K562 (cell line): Measurements from ENCODE around the gene SRRT. TPM values are rescaled to one million over a fixed set of nuclear protein-coding genes. Genes with fewer than 3 reads are reported as not detected.
A peak's percentile ranks its signal among the peaks of the same experiment; 100 is the strongest.

Experiments used
- ARHGAP35 ChIP-seq: fragments of 450-650 bp; IDR thresholded peaks from 2 replicates; pipeline ENCODE4 v1.6.1; 2018; ENCODE audit not compliant: partially characterized antibody
- ARNT ChIP-seq, 2 experiments: fragments of 450-650 bp; IDR thresholded peaks; 2 replicates each; pipeline ENCODE4 v1.6.1; 2016; ENCODE audit warnings: mild to moderate bottlenecking in 1 of 2
- BCOR ChIP-seq: fragments of 450-650 bp; IDR thresholded peaks from 2 replicates; pipeline ENCODE4 v1.6.1; 2016
- CBX1 ChIP-seq: sonication (generic); IDR thresholded peaks from 2 replicates; pipeline ENCODE4 v1.6.1; 2016; ENCODE audit warnings: antibody characterized with exemption, low read depth, mild to moderate bottlenecking
- CREB5 ChIP-seq: fragments of 250-450 bp; sonication (Bioruptor Pico); IDR thresholded peaks from 2 replicates; pipeline ENCODE4 v1.5.0; 2020; ENCODE audit warnings: mild to moderate bottlenecking
- FOXJ2 ChIP-seq: fragments of 200-800 bp; sonication (Bioruptor generic); IDR thresholded peaks from 2 replicates; pipeline ENCODE4 v1.6.1; 2016; ENCODE audit warnings: missing genetic modification characterization, missing compliant biosample characterization
- FOXK2 ChIP-seq, 2 experiments: fragments of 450-650 bp; IDR thresholded peaks in 1 of 2; conservative IDR thresholded peaks in 1 of 2; 2 replicates each; pipeline ENCODE4 v1.6.1; 2016; ENCODE audit warnings: low read depth in 2 of 2, mild to moderate bottlenecking in 1 of 2
- HNRNPH1 ChIP-seq: fragments of 200-400 bp; formaldehyde crosslinking; optimal IDR thresholded peaks from 2 replicates; pipeline ENCODE3; 2017; ENCODE audit warnings: low read depth, mild to moderate bottlenecking, low read length, moderate library complexity
- HNRNPLL ChIP-seq: fragments of 200-400 bp; formaldehyde crosslinking; IDR thresholded peaks from 2 replicates; pipeline ENCODE4 v1.6.1; 2017; ENCODE audit warnings: low read length, low read depth, mild to moderate bottlenecking; ENCODE audit not compliant: poor library complexity, severe bottlenecking
- JUNB ChIP-seq: fragments of 450-650 bp; formaldehyde crosslinking; conservative IDR thresholded peaks from 2 replicates; pipeline ENCODE4 v1.4.0; 2020; ENCODE audit warnings: mild to moderate bottlenecking
- NR2C1 ChIP-seq, 2 experiments: fragments of 450-650 bp; IDR thresholded peaks; 2 replicates each; pipeline ENCODE4 v1.6.1; 2017; ENCODE audit warnings: mild to moderate bottlenecking in 2 of 2, antibody characterized with exemption in 1 of 2, inconsistent platforms in 1 of 2, missing compliant biosample characterization in 1 of 2, missing genetic modification characterization in 1 of 2
- NR2C2 ChIP-seq, 2 experiments: fragments of 200-800 bp in 1 of 2; sonication (Bioruptor generic) in 1 of 2; sonication (generic) in 1 of 2; formaldehyde crosslinking in 1 of 2; IDR thresholded peaks; 2 replicates each; pipeline versions ENCODE4 v1.6.1 to v1.8.0; 2016 to 2022; ENCODE audit warnings: mild to moderate bottlenecking in 1 of 2, missing compliant biosample characterization in 1 of 2, missing genetic modification characterization in 1 of 2, missing genetic modification reagents in 1 of 2
- NR2F6 ChIP-seq: fragments of 450-650 bp; formaldehyde crosslinking; IDR thresholded peaks from 2 replicates; pipeline ENCODE4 v1.4.0; 2020; ENCODE audit warnings: mild to moderate bottlenecking
- PBX2 ChIP-seq, 2 experiments: IDR thresholded peaks in 1 of 2; conservative IDR thresholded peaks in 1 of 2; 2 replicates each; pipeline ENCODE4 v1.6.1; 2016; ENCODE audit warnings: low read depth in 2 of 2, mild to moderate bottlenecking in 1 of 2, missing compliant biosample characterization in 1 of 2, missing genetic modification characterization in 1 of 2, moderate library complexity in 1 of 2
- PKNOX1 ChIP-seq: fragments of 450-650 bp; IDR thresholded peaks from 2 replicates; pipeline ENCODE4 v1.6.1; 2016
- SAFB2 ChIP-seq: fragments of 200-400 bp; formaldehyde crosslinking; IDR thresholded peaks from 2 replicates; pipeline ENCODE4 v1.6.1; 2018; ENCODE audit warnings: borderline replicate concordance, low read length, low read depth, moderate library complexity; ENCODE audit not compliant: severe bottlenecking
- SMAD4 ChIP-seq: fragments of 250-450 bp; sonication (Bioruptor Pico); conservative IDR thresholded peaks from 2 replicates; pipeline ENCODE4 v1.8.0; 2021; ENCODE audit warnings: inconsistent platforms, mild to moderate bottlenecking, moderate library complexity
- THRB ChIP-seq: fragments of 450-650 bp; formaldehyde crosslinking; conservative IDR thresholded peaks from 2 replicates; pipeline ENCODE4 v1.4.0; 2022; ENCODE audit warnings: mild to moderate bottlenecking, missing genetic modification characterization
- ZBTB17 ChIP-seq: fragments of 450-650 bp; formaldehyde crosslinking; IDR thresholded peaks from 2 replicates; pipeline ENCODE4 v1.4.0; 2020; ENCODE audit warnings: mild to moderate bottlenecking
- ZNF175 ChIP-seq: fragments of 200-800 bp; sonication (Bioruptor generic); IDR thresholded peaks from 2 replicates; pipeline ENCODE4 v1.6.1; 2016; ENCODE audit warnings: low read depth, mild to moderate bottlenecking, missing genetic modification characterization, missing compliant biosample characterization
- ZNF717 ChIP-seq: fragments of 250-450 bp; sonication (Bioruptor Pico); IDR thresholded peaks from 2 replicates; pipeline ENCODE4 v1.5.0; 2021
- polyA plus RNA-seq, 8 experiments: library from polyadenylated mRNA; depleted of rRNA in 4 of 8; stranded (reverse) in 5 of 8; unstranded in 3 of 8; fragments of >200 nt; fragmentation: Nextera tagmentation in 2 of 8; fragmentation: Illumina TruSeq in 1 of 8; extraction: Ambion mirVana in 2 of 8; extraction: Trizol in 1 of 8; gene quantifications; 2 replicates each; pipeline versions ENCODE4 v1.2.1 to v1.2.3, GENCODE V29; 2011 to 2014; ENCODE audit warnings: inconsistent platforms in 1 of 8, missing spikeins in 1 of 8
- total RNA-seq, 7 experiments: library from RNA; depleted of rRNA in 6 of 7; stranded (reverse); fragments of >200 nt in 6 of 7; fragmentation: Illumina TruSeq in 2 of 7; extraction: Trizol in 2 of 7; gene quantifications; 2 replicates each; pipeline versions ENCODE4 v1.2.1 to v1.2.3, GENCODE V29; 2011 to 2021; ENCODE audit warnings: low replicate concordance in 1 of 7

The SRRT gene
- total and polyA plus RNA-seq, 9 of the 15 experiments (the other 6 are each of a cell fraction or from before 2014, with no cell fraction given), result 10.3 to 263 (median 84.4) TPM

GRCh38 chr7:100840470-100841100 is 34.3 kb upstream of the SRRT start (continued):
- no peak for TF ChIP-seq PBX2 (CRISPR knock-in tag; IDR thresholded peaks at IDR 0.05; ENCODE audit: low read depth)
- no peak for TF ChIP-seq PBX2 (tag; conservative IDR thresholded peaks at IDR 0.05; ENCODE audit: low read depth)
- TF ChIP-seq JUNB (CRISPR knock-in tag), result no peak
- TF ChIP-seq ZNF175 (CRISPR knock-in tag), result no peak
- TF ChIP-seq HNRNPH1, result no peak
- TF ChIP-seq NR2F6 (CRISPR knock-in tag), result no peak
- TF ChIP-seq ZNF717 (CRISPR knock-in tag), result no peak
- TF ChIP-seq BCOR, result peak; percentile 81
- no peak for TF ChIP-seq HNRNPLL
- TF ChIP-seq PKNOX1, result peak; percentile 37; the same call in 1 of the 2 replicates
- TF ChIP-seq THRB (CRISPR knock-in tag), result peak; percentile 91
- no peak for TF ChIP-seq SAFB2
- 0 out of 2 replicates have a peak, but pooled peaks have one; percentile 15 for TF ChIP-seq NR2C1 (IDR thresholded peaks at IDR 0.05)
- no peak for TF ChIP-seq NR2C1 (tag; IDR thresholded peaks at IDR 0.05)
- TF ChIP-seq SMAD4 (CRISPR knock-in tag), result no peak
- peak; percentile 51 to 80; a peak in 1 of 4 replicates for TF ChIP-seq ARNT (IDR thresholded peaks at IDR 0.05)
- no peak for TF ChIP-seq NR2C2 (CRISPR knock-in tag; IDR thresholded peaks at IDR 0.05)
- 0 out of 2 replicates have a peak, but pooled peaks have one; percentile 28 for TF ChIP-seq NR2C2 (tag; IDR thresholded peaks at IDR 0.05)
- no peak for TF ChIP-seq ZBTB17
- no peak for TF ChIP-seq CREB5 (CRISPR knock-in tag)
- TF ChIP-seq ARHGAP35, result peak; percentile 79
- peak; percentile 83 to 89 for TF ChIP-seq FOXK2 (conservative IDR thresholded peaks at IDR 0.05 in 1 of 2, IDR thresholded peaks at IDR 0.05 in 1 of 2; ENCODE audit: low read depth in 2 of 2)
- no peak for TF ChIP-seq CBX1
- TF ChIP-seq FOXJ2 (tag), result peak; percentile 81; the same call in 1 of the 2 replicates
